ENCODE measurements around the gene MAML3.

The MAML3 gene

GRCh38 chr4:139728146-139728545, 425.8 kb downstream of the MAML3 start:
- Histone ChIP-seq H2AFZ (ENCODE audit: low read depth, low read length) (no peak overlapping the region), H3K27me3 (ENCODE audit: low read depth, low read length) (peaks cover 38% of the 10 kb centered on the region), H4K20me1 (ENCODE audit: insufficient read depth, low read length) (no peaks in the 10 kb centered on the region), H3K27ac (ENCODE audit: low read length) (no peak overlapping the region), H3K4me3 (ENCODE audit: low read length) (no peak overlapping the region), H3K4me2 (ENCODE audit: low read length) (no peak overlapping the region), H3K9ac (ENCODE audit: low read length) (no peak overlapping the region), H3K36me3 (replicated peaks; ENCODE audit: low read depth, low read length) (no peaks in the 10 kb centered on the region), H3K79me2 (ENCODE audit: low read length) (no peaks in the 10 kb centered on the region), H3K4me1 (ENCODE audit: low read length) (0 out of 2 replicates have a peak, but pooled peaks cover 5% of the 10 kb centered on the region), H3K9me3 (ENCODE audit: insufficient read depth, low read length) (no peaks in the 10 kb centered on the region)
- TF ChIP-seq CTCF (IDR thresholded peaks at IDR 0.05; ENCODE audit: low read depth, low read length): no peak
- no peak for TF ChIP-seq EZH2phosphoT487 (IDR thresholded peaks at IDR 0.05; ENCODE audit: low read depth)

GRCh38 chr4:139726615-139727014, 427.4 kb downstream of the MAML3 start:
- H3K36me3 ChIP-seq (replicated peaks; ENCODE audit: low read depth, low read length): no peaks in the 10 kb centered on the region
- no peak overlapping the region for H3K9ac ChIP-seq (ENCODE audit: low read length)
- H3K4me1 ChIP-seq (ENCODE audit: low read length): 0 out of 2 replicates have a peak, but pooled peaks cover 5% of the 10 kb centered on the region

GRCh38 chr4:139725236-139725635, 428.7 kb downstream of the MAML3 start:
- H4K20me1 ChIP-seq (ENCODE audit: insufficient read depth, low read length): no peaks in the 10 kb centered on the region
- peaks cover 38% of the 10 kb centered on the region for H3K27me3 ChIP-seq (ENCODE audit: low read depth, low read length)
- TF ChIP-seq CTCF (IDR thresholded peaks at IDR 0.05; ENCODE audit: low read depth, low read length): no peak
- TF ChIP-seq EZH2phosphoT487 (IDR thresholded peaks at IDR 0.05; ENCODE audit: low read depth): no peak
- H2AFZ ChIP-seq (ENCODE audit: low read depth, low read length): no peak overlapping the region
- no peaks in the 10 kb centered on the region for H3K9me3 ChIP-seq (ENCODE audit: insufficient read depth, low read length)
- H3K4me1 ChIP-seq (ENCODE audit: low read length): 0 out of 2 replicates have a peak, but pooled peaks cover 5% of the 10 kb centered on the region
- no peaks in the 10 kb centered on the region for H3K79me2 ChIP-seq (ENCODE audit: low read length)
- H3K27ac ChIP-seq (ENCODE audit: low read length): no peak overlapping the region
- H3K4me3 ChIP-seq (ENCODE audit: low read length): no peak overlapping the region
- H3K36me3 ChIP-seq (replicated peaks; ENCODE audit: low read depth, low read length): no peaks in the 10 kb centered on the region
- no peak overlapping the region for H3K9ac ChIP-seq (ENCODE audit: low read length)
- H3K4me2 ChIP-seq (ENCODE audit: low read length): no peak overlapping the region

More at GRCh38 chr4:139726615-139727014, 427.4 kb downstream of the MAML3 start:
- Histone ChIP-seq H3K27me3 (ENCODE audit: low read depth, low read length) (peaks cover 43% of the 10 kb centered on the region), H2AFZ (ENCODE audit: low read depth, low read length) (no peak overlapping the region), H3K4me3 (ENCODE audit: low read length) (no peak overlapping the region), H4K20me1 (ENCODE audit: insufficient read depth, low read length) (no peaks in the 10 kb centered on the region), H3K27ac (ENCODE audit: low read length) (no peak overlapping the region), H3K79me2 (ENCODE audit: low read length) (no peaks in the 10 kb centered on the region), H3K9me3 (ENCODE audit: insufficient read depth, low read length) (no peaks in the 10 kb centered on the region), H3K4me2 (ENCODE audit: low read length) (no peak overlapping the region)
- TF ChIP-seq EZH2phosphoT487 (IDR thresholded peaks at IDR 0.05; ENCODE audit: low read depth): no peak
- no peak for TF ChIP-seq CTCF (IDR thresholded peaks at IDR 0.05; ENCODE audit: low read depth, low read length)

GRCh38 chr4:139721789-139722188, 432.2 kb downstream of the MAML3 start:
- TF ChIP-seq CTCF (IDR thresholded peaks at IDR 0.05; ENCODE audit: low read depth, low read length): no peak
- no peak for TF ChIP-seq EZH2phosphoT487 (IDR thresholded peaks at IDR 0.05; ENCODE audit: low read depth)
- Histone ChIP-seq H3K27me3 (ENCODE audit: low read depth, low read length) (peaks cover 39% of the 10 kb centered on the region), H3K4me2 (ENCODE audit: low read length) (no peak overlapping the region)

More at GRCh38 chr4:139721789-139722188, 432.2 kb downstream of the MAML3 start:
- no peak overlapping the region for H2AFZ ChIP-seq (ENCODE audit: low read depth, low read length)
- no peak overlapping the region for H3K9ac ChIP-seq (ENCODE audit: low read length)
- no peaks in the 10 kb centered on the region for H3K79me2 ChIP-seq (ENCODE audit: low read length)
- H3K4me3 ChIP-seq (ENCODE audit: low read length): no peak overlapping the region
- H3K9me3 ChIP-seq (ENCODE audit: insufficient read depth, low read length): no peaks in the 10 kb centered on the region
- no peaks in the 10 kb centered on the region for H4K20me1 ChIP-seq (ENCODE audit: insufficient read depth, low read length)
- no peak overlapping the region for H3K27ac ChIP-seq (ENCODE audit: low read length)
- 0 out of 2 replicates have a peak, but pooled peaks cover 3% of the 10 kb centered on the region for H3K4me1 ChIP-seq (ENCODE audit: low read length)
- H3K36me3 ChIP-seq (replicated peaks; ENCODE audit: low read depth, low read length): no peaks in the 10 kb centered on the region
